ENCODE measurements around the gene RGS6. TPM values are rescaled to one million over a fixed set of nuclear protein-coding genes. Genes with fewer than 3 reads are reported as not detected.

Gene RGS6
- total and polyA plus RNA-seq, 2 experiments from 2014 or later: not detected

DNA sequence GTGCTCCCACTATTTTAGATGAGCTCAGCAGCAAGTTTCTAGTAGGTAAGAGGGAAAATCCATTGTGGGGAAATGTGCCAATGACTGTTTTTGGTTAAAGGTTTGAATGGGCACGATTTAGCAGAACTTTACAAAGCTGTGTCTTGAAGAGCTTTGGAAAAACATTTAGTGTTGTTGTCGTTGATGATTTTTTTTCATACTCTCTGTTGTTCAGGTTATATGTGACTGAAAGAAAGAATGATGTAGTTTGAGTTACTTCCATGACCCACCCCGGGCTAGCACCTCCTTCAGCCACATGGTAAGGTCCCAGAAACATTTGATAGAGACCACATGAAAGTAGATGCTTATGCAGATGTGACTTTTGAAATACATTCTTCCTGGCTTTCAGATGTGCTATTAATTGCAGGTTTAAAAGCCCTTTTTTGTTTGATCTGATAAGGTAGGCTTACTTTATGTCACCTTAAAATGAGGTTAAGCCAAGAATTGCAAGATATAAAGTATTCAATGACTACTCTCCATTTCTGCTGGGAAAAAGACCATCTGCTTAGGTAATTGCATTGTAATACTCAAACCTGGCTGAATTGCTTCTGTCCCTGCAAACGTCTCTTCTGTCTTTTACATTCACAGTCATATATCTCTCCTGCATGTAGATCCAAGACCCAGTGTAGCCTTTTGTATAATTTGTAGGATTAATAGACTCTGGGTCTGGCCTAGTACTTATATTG lies 250.6 kb downstream of the RGS6 start:
- Histone ChIP-seq H2AFZ (no peak overlapping the region), H3K79me2 (ENCODE audit: insufficient read depth) (no peaks in the 10 kb centered on the region), H3K9me2 (ENCODE audit: insufficient read depth) (no peaks in the 10 kb centered on the region), H3K4me2 (ENCODE audit: unreplicated experiment) (no peak overlapping the region), H3F3A (ENCODE audit: insufficient read depth) (no peaks in the 10 kb centered on the region), H3K36me3 (ENCODE audit: low read depth) (no peaks in the 10 kb centered on the region), H3K4me1 (ENCODE audit: insufficient read depth) (no peaks in the 10 kb centered on the region), H3K4me3 (no peak overlapping the region), H3K27ac (no peak overlapping the region), H3K9ac (no peak overlapping the region), H3K9me3 (ENCODE audit: low read depth) (no peaks in the 10 kb centered on the region), H3K27me3 (replicated peaks; ENCODE audit: insufficient read depth) (no peaks in the 10 kb centered on the region), H4K20me1 (ENCODE audit: insufficient read depth) (no peaks in the 10 kb centered on the region)
- whole genome bisulfite sequencing, 2 experiments (ENCODE audit: low coverage in 1 of 2, low lambda C conversion rate in 2 of 2, missing lambda C conversion rate in 2 of 2): 3 to 4% methylated on average over 4 of the region's 4 CpGs
- in situ Hi-C loops (cut with MboI): no loop called here
- no peak for DNase-seq
- no peak for TF ChIP-seq EZH2 (IDR thresholded peaks at IDR 0.05; ENCODE audit: insufficient read depth, poor library complexity, severe bottlenecking)
- no peak for TF ChIP-seq EZH2phosphoT487 (IDR thresholded peaks at IDR 0.05; ENCODE audit: insufficient read depth, low read depth)

DNA sequence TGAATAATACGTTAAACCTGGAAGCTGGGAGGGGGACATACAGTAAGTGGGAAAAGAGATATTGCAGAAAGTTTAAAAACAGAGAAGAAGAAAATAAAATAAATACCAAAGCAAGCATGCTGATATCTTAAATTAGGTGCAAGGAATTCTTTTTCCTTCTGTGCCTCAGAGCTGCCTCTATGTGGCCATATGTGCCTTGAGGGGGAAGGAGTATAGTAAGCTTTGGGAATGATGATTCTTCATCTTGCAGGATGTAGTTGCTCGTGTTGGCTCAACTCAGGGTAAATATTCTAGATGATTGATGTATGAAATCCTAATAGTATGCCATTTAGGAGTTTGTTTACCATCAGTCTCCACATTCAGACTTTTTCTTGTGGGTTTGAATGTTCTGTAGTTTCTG lies 251.4 kb downstream of the RGS6 start:
- Histone ChIP-seq H3K4me1 (ENCODE audit: insufficient read depth) (no peaks in the 10 kb centered on the region), H2AFZ (no peak overlapping the region), H3K27ac (no peak overlapping the region), H3K27me3 (replicated peaks; ENCODE audit: insufficient read depth) (no peaks in the 10 kb centered on the region), H3K4me2 (ENCODE audit: unreplicated experiment) (no peak overlapping the region), H3K9me3 (ENCODE audit: low read depth) (no peaks in the 10 kb centered on the region), H3K9ac (no peak overlapping the region), H3F3A (ENCODE audit: insufficient read depth) (no peaks in the 10 kb centered on the region), H3K36me3 (ENCODE audit: low read depth) (no peaks in the 10 kb centered on the region), H3K9me2 (ENCODE audit: insufficient read depth) (no peaks in the 10 kb centered on the region), H3K79me2 (ENCODE audit: insufficient read depth) (no peaks in the 10 kb centered on the region), H3K4me3 (no peak overlapping the region), H4K20me1 (ENCODE audit: insufficient read depth) (no peaks in the 10 kb centered on the region)
- WGBS, 2 experiments (ENCODE audit: low coverage in 1 of 2, low lambda C conversion rate in 2 of 2, missing lambda C conversion rate in 2 of 2): 8 to 13% methylated on average over 2 of the region's 2 CpGs
- in situ Hi-C loops (cut with MboI): no loop called here
- TF ChIP-seq EZH2phosphoT487 (IDR thresholded peaks at IDR 0.05; ENCODE audit: insufficient read depth, low read depth) (no peak), EZH2 (IDR thresholded peaks at IDR 0.05; ENCODE audit: insufficient read depth, poor library complexity, severe bottlenecking) (no peak)
- DNase-seq: no peak

- Histone ChIP-seq H4K20me1 (ENCODE audit: insufficient read depth) (no peaks in the 10 kb centered on the region), H2AFZ (no peak overlapping the region), H3K4me1 (ENCODE audit: insufficient read depth) (no peaks in the 10 kb centered on the region), H3K36me3 (ENCODE audit: low read depth) (no peaks in the 10 kb centered on the region), H3K79me2 (ENCODE audit: insufficient read depth) (no peaks in the 10 kb centered on the region), H3K27me3 (replicated peaks; ENCODE audit: insufficient read depth) (no peaks in the 10 kb centered on the region), H3K4me2 (ENCODE audit: unreplicated experiment) (no peak overlapping the region), H3K9me3 (ENCODE audit: low read depth) (no peaks in the 10 kb centered on the region), H3K9ac (no peak overlapping the region), H3F3A (ENCODE audit: insufficient read depth) (no peaks in the 10 kb centered on the region), H3K27ac (no peak overlapping the region), H3K9me2 (ENCODE audit: insufficient read depth) (no peaks in the 10 kb centered on the region), H3K4me3 (no peak overlapping the region)
- TF ChIP-seq EZH2 (IDR thresholded peaks at IDR 0.05; ENCODE audit: insufficient read depth, poor library complexity, severe bottlenecking) (no peak), EZH2phosphoT487 (IDR thresholded peaks at IDR 0.05; ENCODE audit: insufficient read depth, low read depth) (no peak)
- no peak for DNase-seq
- WGBS, 2 experiments (ENCODE audit: low coverage in 1 of 2, low lambda C conversion rate in 2 of 2, missing lambda C conversion rate in 2 of 2): 2 to 3% methylated on average over 3 of the region's 3 CpGs
- in situ Hi-C loops (cut with MboI): no loop called here
Measured at GRCh38 chr14:72186523-72186922, 254.3 kb downstream of the RGS6 start.

DNA sequence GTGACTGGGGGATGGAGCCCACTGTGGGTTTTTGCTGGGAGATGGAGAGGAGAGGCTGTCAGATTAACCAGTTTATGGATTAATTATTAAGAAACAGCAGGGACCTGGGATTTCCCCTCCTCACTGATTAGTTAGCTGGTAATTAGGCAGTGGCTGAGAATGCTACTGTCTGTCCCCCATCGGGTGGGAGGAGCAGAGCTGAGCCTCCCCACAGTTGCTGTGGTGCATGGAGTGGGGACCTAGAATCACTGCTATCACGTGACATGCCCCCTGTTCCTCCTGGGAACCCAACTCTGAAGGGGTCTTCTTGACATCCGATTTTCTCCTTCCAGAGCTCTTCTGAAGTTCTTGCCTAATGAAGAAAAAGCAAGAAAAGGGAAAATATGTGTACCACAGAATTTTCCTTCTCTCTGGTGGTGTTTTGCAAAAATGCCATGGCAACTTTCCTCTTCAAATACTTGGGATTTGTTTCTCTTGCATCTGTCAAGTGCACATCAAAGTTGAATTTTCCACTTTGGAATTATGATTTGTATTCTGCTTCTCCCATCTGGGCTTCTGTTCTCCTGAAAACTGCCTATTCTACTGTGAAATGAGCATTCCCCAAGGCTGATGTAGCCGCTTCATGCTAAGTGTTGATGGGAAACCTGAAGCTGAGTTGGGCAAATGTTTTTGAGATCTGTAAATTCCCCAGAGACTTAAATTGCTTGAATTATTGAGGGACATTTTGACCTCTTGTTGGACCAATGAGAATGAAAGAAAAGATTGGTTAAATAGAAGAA lies 264.2 kb downstream of the RGS6 start:
- no peaks in the 10 kb centered on the region for H3K79me2 ChIP-seq (ENCODE audit: insufficient read depth)
- H3K4me2 ChIP-seq (ENCODE audit: unreplicated experiment): no peak overlapping the region
- TF ChIP-seq EZH2 (IDR thresholded peaks at IDR 0.05; ENCODE audit: insufficient read depth, poor library complexity, severe bottlenecking): no peak
- no peak for TF ChIP-seq EZH2phosphoT487 (IDR thresholded peaks at IDR 0.05; ENCODE audit: insufficient read depth, low read depth)
- no peaks in the 10 kb centered on the region for H3K4me1 ChIP-seq (ENCODE audit: insufficient read depth)
- H3K9me3 ChIP-seq (ENCODE audit: low read depth): no peaks in the 10 kb centered on the region
- no peaks in the 10 kb centered on the region for H3F3A ChIP-seq (ENCODE audit: insufficient read depth)
- in situ Hi-C loops (cut with MboI): no loop called here
- H3K9me2 ChIP-seq (ENCODE audit: insufficient read depth): no peaks in the 10 kb centered on the region
- no peak overlapping the region for H2AFZ ChIP-seq
- no peak overlapping the region for H3K27ac ChIP-seq
- no peaks in the 10 kb centered on the region for H3K27me3 ChIP-seq (replicated peaks; ENCODE audit: insufficient read depth)
- no peak overlapping the region for H3K9ac ChIP-seq
- no peak for DNase-seq
- no peak overlapping the region for H3K4me3 ChIP-seq
- H4K20me1 ChIP-seq (ENCODE audit: insufficient read depth): no peaks in the 10 kb centered on the region
- no peaks in the 10 kb centered on the region for H3K36me3 ChIP-seq (ENCODE audit: low read depth)
- WGBS, 2 experiments (ENCODE audit: low coverage in 1 of 2, low lambda C conversion rate in 2 of 2, missing lambda C conversion rate in 2 of 2): 4 to 6% methylated on average over 4 of the region's 4 CpGs
